Left lung (tissue), 10 donors: ENCODE results near the gene FLYWCH2. TPM values are rescaled to one million over a fixed set of nuclear protein-coding genes. Genes with fewer than 3 reads are reported as not detected.

Source experiments
- ATAC-seq: fragments of 200-7000 bp; cut with Tn5 transposase; one replicate; pipeline ENCODE4 v1.9.1; 2020; ENCODE audit warnings: moderate library complexity
- DNase-seq, 4 donors: peaks; one replicate each; pipeline ENCODE4 v3.0.0-alpha.2; 2013 to 2020
- H3K27ac ChIP-seq, 2 donors: fragments of 200-600 bp; sonication (generic) in 1 of 2; one replicate each; pipeline versions ENCODE4 v1.5.0 to v1.8.0; 2020 to 2021
- H3K27me3 ChIP-seq, 2 donors: fragments of 200-600 bp; sonication (generic) in 1 of 2; one replicate each; pipeline versions ENCODE4 v1.5.0 to v1.8.0; 2020 to 2021
- H3K36me3 ChIP-seq, 2 donors: fragments of 200-600 bp; sonication (generic) in 1 of 2; one replicate each; pipeline versions ENCODE4 v1.5.0 to v1.8.0; 2020 to 2021
- H3K4me1 ChIP-seq, 2 donors: fragments of 200-600 bp; one replicate each; pipeline ENCODE4 v1.8.0; 2021
- H3K4me3 ChIP-seq, 2 donors: fragments of 200-600 bp; sonication (generic) in 1 of 2; one replicate each; pipeline versions ENCODE4 v1.5.0 to v1.8.0; 2020 to 2021; ENCODE audit warnings: mild to moderate bottlenecking in 1 of 2
- H3K9me3 ChIP-seq, 2 donors: fragments of 200-600 bp; sonication (generic) in 1 of 2; one replicate each; pipeline versions ENCODE4 v1.5.0 to v1.8.0; 2020 to 2021
- intact Hi-C, 2 donors: fragments of 100-400 bp; cut with DNase I; formaldehyde crosslinking; loops; one replicate each; pipeline versions ENCODE4 v1.11.2 to v1.14.2; 2022
- polyA plus RNA-seq, 6 donors: library from polyadenylated mRNA; unstranded; fragments of 120-200 nt; gene quantifications; one replicate each; pipeline ENCODE4 v1.2.1, GENCODE V29; 2013; ENCODE audit not compliant: insufficient read length in 6 of 6
- total RNA-seq, 2 donors: library from RNA; stranded (reverse); fragmentation: NEBNext Ultra II Directional; extraction: Animal tissue kit (Norgen Biotek cat#: 25700); gene quantifications; one replicate each; pipeline ENCODE4 v1.2.1, GENCODE V29; 2021
- TF ChIP-seq, protein P1 (sequence below), 2 donors: fragments of 200-600 bp; sonication (generic) in 1 of 2; IDR thresholded peaks; one replicate each; pipeline versions ENCODE4 v1.5.0 to v1.8.0; 2021; ENCODE audit warnings: antibody characterized with exemption in 2 of 2
- donor health status: DM: no; HTN: yes; CAD: no.
- donor health status: DM: no; HTN: no; CAD: no.

FLYWCH2 gene
- total and polyA plus RNA-seq, 8 donors = 15.6 to 24.5 (median 20.9) TPM

DNA sequence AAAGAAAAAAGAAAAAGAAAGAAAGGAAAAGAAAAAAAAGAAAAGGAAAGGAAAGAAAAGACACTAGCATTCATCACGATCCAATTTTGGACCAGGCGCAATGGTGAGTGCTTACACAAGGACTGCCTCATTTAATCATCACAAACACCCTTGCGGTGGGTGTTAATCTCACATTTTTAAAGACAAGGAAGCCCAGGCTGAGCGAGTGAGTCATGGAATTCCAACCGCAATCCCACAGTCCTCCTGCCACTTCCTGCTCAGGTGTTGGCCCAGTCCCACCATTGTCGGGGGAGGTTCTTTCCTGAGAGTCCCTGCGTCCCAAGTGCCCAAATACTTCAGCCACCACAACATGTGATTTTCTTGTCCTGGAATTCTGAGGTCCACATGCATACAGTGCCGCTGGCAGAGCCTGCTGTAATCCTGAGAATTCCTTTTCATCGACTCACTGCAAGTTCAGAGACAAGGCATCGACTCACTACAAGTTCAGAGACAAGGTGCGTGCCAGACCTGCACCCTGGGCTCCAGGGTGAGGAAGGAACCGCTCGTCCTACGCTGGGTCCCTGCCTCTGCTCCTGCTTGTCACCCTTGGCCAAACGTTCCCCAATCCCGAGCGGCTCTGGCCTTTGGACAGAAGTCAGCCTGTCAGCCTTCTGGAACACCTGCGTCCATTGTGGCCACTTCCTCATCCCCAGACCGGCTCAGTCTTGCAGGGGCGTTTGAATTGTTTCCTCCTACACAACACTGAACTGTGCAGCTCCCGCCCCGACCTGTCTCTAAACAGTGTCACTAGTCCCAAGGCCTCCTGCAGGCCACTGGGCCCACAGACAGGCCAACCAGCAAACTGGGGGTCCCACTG, 47.1 kb upstream of the FLYWCH2 start:
- Histone ChIP-seq H3K36me3 (no peaks in the 10 kb centered on the region), H3K27me3 (peaks cover 0 to 6% of the 10 kb centered on the region in 2 donors), H3K4me3 (no peak overlapping the region), H3K27ac (peak overlapping the region; percentile 56 to 68), H3K9me3 (no peaks in the 10 kb centered on the region), H3K4me1 (no peaks in the 10 kb centered on the region)
- TF ChIP-seq, protein P1, sequence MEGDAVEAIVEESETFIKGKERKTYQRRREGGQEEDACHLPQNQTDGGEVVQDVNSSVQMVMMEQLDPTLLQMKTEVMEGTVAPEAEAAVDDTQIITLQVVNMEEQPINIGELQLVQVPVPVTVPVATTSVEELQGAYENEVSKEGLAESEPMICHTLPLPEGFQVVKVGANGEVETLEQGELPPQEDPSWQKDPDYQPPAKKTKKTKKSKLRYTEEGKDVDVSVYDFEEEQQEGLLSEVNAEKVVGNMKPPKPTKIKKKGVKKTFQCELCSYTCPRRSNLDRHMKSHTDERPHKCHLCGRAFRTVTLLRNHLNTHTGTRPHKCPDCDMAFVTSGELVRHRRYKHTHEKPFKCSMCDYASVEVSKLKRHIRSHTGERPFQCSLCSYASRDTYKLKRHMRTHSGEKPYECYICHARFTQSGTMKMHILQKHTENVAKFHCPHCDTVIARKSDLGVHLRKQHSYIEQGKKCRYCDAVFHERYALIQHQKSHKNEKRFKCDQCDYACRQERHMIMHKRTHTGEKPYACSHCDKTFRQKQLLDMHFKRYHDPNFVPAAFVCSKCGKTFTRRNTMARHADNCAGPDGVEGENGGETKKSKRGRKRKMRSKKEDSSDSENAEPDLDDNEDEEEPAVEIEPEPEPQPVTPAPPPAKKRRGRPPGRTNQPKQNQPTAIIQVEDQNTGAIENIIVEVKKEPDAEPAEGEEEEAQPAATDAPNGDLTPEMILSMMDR (IDR thresholded peaks at IDR 0.05) = no peak
- intact Hi-C loops = no loop called here
- ATAC-seq (peak; percentile 83), DNase-seq (peak in 2 of 4 donors; percentile 57 to 75)

DNA sequence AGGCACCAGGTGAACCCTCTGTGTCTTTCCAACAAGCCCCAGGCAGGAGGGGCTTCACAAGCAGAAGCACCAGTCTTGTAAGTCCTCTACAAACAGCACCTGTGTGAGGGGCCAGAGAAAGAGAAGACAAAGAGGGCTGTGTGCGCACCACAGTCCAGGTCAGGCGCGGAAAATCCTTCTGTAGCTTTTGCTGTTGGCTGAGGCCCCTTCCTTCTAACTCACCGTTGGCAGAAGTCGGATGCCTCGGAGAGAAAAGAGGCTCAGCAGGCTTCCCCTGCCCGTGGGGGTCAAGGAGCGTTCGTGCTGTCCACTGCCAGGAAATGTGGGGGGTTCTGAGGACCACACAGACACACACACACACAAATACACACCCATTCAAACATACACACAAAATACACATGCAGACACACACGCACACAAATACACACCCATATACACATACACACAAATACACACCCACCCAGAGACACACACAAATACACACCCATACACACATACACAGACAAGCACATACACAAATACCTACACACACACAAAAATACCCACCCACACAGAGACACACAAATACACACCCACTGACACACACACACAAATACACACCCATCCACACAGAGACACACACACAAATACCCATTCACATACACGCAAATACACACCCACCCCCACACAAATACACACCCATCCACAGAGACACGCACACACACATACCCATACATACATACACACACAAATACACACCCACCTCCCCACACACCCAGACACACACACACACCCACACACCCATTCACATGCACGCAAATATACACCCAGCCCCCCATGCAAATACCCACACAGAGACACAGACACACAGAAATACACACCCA, 46.1 kb upstream of the FLYWCH2 start:
- DNase-seq = no peak
- intact Hi-C loops = no loop called here
- peaks cover 3 to 7% of the 10 kb centered on the region in 2 donors for H3K4me1 ChIP-seq
- H3K9me3 ChIP-seq = no peaks in the 10 kb centered on the region
- no peak overlapping the region for H3K4me3 ChIP-seq
- H3K27me3 ChIP-seq = peaks cover 0 to 6% of the 10 kb centered on the region in 2 donors
- no peaks in the 10 kb centered on the region for H3K36me3 ChIP-seq
- no peak for ATAC-seq
- peak overlapping the region; percentile 56 to 68 for H3K27ac ChIP-seq
- TF ChIP-seq, protein P1 (IDR thresholded peaks at IDR 0.05) = no peak

DNA sequence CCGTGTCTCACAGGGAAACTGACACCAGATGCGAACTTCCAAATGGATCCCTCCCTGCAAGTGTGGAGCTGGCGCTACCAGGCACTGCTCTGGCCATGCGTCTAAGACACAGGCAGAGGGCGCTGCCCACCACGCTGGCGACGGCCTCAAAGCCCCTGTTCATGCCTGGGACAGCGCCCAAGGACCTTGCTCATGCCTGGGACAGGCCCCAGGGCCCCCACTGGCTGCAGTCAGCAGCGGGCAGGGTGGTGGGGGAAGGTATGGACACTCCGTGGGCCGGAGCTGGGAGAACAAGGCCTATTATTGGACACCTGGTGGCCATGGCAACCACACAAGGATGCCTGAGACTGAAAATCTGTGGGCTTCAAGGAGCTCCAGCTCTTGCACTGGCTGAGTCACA, 44.1 kb upstream of the FLYWCH2 start:
- Histone ChIP-seq H3K4me3 (no peak overlapping the region), H3K27ac (no peak overlapping the region), H3K36me3 (no peaks in the 10 kb centered on the region), H3K4me1 (peaks cover 6 to 18% of the 10 kb centered on the region in 2 donors), H3K27me3 (peaks cover 0 to 6% of the 10 kb centered on the region in 2 donors), H3K9me3 (no peaks in the 10 kb centered on the region)
- TF ChIP-seq, protein P1 (IDR thresholded peaks at IDR 0.05) = peak; percentile 60 to 76
- ATAC-seq = peak; percentile 82
- DNase-seq = peak in 3 of 4 donors; percentile 64 to 88 (median 78)
- intact Hi-C loops = no loop called here

DNA sequence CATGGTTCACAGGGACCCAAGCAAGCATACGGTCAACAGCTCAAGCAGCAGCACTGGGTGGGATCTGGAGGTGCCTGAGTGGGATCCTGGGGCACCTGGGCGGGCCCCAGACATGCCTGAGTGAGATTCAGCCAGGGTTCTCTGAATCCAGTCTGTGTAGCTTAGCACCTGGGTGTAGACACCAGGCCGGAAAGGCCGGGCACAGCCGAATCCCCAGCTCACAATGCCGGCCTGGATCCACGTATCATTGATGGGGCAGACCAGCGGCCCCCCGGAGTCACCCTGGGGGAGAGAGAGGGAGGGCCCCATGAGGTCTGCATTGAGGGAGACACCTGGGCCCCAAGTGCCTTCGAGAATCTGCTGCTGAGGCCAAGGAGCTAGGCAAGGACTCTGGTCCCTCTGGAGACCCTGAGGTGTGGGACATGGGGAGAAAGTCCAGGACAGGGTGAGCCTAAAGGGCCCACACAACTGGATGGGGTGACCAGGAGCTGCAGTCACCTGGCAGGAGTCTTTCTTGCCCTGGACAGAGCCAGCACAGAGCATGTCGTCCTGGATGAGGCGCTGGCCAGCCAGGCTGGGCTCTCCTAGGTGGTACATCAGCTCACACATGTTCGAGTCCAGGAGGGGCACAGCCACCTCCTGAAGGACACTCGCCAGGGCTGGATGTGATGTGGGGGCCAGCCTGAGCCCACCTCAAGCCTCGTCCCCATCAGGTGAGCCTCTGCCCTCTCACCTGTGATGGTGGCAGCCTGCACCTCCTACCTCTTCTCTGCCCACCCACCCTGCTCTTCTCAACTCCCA, 43.2 kb upstream of the FLYWCH2 start:
- peaks cover 6 to 18% of the 10 kb centered on the region in 2 donors for H3K4me1 ChIP-seq
- ATAC-seq (no peak), DNase-seq (peak in 1 of 4 donors; percentile 46)
- no peak overlapping the region for H3K4me3 ChIP-seq
- H3K27ac ChIP-seq = no peak overlapping the region
- no peaks in the 10 kb centered on the region for H3K36me3 ChIP-seq
- intact Hi-C loops = no loop called here
- H3K27me3 ChIP-seq = peaks cover 0 to 6% of the 10 kb centered on the region in 2 donors
- H3K9me3 ChIP-seq = no peaks in the 10 kb centered on the region
- TF ChIP-seq, protein P1 (IDR thresholded peaks at IDR 0.05) = no peak
